Pulmonary artery endothelial cell (primary cell): ENCODE measurements around the gene SMAD2. TPM values are rescaled to one million over a fixed set of nuclear protein-coding genes. Genes with fewer than 3 reads are reported as not detected.
"Not testable (repeated sequence)": the region's sequence is repeated elsewhere in the genome, so short reads cannot be mapped to it uniquely, and the experiment has no call there.

Experiments used
- DNase-seq: peaks from one replicate; pipeline ENCODE4 v3.0.0-alpha.2; 2011; ENCODE audit warnings: low read depth, low spot score
- total RNA-seq: library from RNA; depleted of rRNA; stranded (reverse); fragments of >200 nt; gene quantifications from 2 replicates; pipeline ENCODE4 v1.2.3, GENCODE V29; 2014

Gene SMAD2
- total RNA-seq, 1 donor from 2014 or later = 109 TPM

DNA sequence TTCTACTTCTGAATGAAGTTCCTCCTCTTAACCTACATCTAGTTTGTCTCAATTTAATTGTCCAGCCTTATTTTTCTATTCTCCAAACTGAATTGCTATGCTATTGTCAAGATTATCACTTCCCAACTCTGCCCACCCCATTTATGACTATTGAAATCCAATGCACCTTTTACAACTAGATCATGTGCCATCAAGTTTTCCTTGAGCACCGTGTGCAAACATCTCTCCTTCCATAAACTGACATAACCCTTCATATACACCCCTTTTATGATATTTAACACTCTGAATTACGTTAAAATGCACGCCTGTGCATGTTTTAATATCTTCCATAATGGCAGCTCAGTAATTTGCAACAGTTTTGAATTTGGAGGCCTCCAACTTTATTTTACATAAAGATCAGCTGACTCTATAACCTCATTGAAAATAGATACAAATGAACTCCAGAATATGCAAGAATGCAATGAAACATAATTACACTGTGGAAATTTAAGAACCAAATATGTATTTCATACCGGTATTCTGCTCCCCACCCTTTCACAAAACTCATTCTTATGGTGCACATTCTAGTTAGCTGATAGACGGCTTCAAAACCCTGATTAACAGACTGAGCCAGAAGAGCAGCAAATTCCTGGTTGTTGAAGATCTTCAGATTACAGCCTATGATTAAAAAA, 85.5 kb downstream of the SMAD2 start:
- no peak for DNase-seq

DNA sequence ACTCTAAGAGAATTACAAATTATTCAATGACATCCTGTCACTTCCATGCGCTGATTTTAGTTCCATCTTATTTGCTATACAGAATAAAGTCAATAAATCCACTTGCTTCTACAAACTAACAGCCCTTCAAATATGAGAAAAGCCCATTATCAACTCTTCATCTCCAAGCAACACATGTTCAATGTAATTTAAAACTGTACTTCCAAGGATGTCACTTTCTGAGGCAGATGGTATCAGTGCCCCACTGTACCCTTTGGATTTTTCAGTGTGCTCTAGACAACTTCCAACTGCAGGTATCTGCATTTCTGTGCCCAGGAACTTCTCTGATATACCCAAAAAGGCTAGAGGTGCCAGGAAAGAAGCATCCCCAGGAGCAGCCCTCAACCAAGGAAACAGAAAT, 87.6 kb downstream of the SMAD2 start:
- no peak for DNase-seq

DNA sequence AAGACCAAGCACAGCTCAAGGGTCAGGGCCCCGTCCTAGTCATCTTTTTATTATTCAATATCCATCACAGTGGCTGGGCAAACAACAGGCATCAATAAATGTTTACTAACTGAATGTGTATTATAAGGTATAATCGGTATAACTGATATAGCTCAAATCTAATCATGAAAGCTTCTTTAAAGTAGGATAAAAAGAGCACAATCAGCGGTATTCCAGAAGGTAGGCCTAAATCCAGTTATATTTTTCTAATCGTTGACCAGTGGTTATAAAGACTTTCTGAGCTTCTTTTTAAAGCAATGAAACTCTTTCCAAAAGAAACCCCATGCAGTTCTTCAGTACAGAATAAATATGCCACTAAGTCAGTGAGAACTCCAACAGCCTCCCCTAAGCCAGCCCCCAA, 92.1 kb downstream of the SMAD2 start:
- no peak for DNase-seq

DNA sequence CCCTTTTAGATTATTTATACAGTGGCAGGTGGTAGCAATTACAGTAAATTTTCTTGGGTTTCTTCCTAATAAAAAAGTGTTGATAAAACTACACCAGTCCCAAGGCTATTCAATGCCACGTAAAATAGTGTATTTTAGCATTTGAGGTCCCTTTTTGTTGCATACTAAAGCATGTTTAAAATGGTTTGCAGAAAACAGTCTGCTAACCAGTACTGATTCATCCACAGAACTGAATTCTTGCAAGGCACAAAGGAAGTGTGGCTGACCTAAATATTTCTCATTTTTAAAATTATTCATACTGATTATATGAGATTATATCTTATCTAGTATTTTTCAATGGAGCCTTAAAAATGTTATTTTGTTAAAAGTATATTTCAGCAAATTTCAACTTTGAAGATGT, 98.1 kb downstream of the SMAD2 start:
- DNase-seq = no peak

DNA sequence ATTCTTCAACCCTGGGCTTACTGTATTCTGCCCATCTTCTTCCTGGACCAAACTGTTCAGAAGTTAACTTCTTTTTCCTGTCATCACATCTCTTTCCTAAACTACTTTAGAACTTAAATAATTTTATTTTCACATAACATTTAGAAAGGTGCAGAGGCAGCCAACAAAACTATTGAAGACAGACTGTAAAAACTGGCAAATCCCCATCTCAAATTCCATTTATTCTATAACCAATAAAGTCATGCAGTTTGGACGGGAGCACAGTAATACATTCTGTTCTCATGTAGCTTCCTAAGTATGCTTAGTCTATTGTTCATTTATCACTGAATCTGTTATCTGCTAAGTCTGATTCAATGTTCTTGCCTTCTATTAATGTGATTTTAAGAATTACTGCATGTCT, 99.1 kb downstream of the SMAD2 start:
- DNase-seq = no peak

DNA sequence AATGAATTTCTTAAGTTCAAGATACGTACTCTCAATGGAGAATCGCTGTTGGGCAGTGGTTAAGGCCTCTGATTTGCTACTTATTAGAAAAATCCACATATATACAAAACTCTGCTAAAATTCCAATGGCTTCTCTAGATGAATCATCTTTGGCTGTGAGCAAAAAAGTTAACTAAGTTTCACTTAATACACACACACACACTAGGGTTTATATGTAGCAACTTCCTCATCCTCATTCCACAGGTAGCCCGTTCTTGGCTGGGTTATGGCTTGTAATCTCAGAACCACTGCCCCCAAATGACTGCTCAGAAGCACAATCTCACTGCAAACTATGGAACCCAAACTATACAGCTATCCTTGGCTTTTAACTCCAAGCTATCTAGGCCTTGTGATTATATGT, 99.7 kb downstream of the SMAD2 start:
- DNase-seq = no peak

DNA sequence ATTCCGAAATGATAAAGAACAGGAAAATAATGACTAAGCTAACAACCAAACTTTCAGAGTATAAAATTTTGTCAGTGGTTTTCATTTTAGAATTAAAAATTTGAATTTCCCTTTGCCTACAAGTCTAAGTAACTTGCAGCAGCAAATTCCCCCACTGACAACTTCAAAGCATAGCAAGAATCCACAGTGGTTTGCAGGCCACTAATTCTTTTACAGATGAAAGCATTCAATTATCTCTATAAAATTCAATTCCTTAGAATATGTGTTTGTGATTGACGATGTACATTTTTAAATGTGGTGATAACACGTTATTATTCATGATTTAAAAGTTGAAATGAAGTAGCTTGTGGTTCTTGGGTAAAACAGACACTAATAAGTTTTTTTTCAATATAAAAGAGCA, 100.6 kb downstream of the SMAD2 start:
- no peak for DNase-seq

DNA sequence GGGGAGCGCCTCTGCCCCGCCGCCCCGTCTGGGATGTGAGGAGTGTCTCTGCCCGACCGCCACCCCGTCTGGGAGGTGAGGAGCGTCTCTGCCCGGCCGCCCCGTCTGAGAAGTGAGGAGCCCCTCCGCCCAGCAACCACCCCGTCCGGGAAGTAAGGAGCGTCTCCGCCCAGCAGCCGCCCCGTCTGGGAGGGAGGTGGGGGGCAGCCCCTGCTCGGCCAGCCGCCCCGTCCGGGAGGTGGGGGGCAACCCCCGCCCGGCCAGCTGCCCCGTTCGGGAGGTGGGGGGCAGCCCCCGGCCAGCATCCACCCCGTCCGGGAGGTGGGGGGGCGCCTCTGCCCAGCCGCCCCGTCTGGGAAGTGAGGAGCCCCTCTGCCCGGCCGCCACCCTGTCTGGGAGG, 102.4 kb downstream of the SMAD2 start:
- DNase-seq = not testable (repeated sequence)

DNA sequence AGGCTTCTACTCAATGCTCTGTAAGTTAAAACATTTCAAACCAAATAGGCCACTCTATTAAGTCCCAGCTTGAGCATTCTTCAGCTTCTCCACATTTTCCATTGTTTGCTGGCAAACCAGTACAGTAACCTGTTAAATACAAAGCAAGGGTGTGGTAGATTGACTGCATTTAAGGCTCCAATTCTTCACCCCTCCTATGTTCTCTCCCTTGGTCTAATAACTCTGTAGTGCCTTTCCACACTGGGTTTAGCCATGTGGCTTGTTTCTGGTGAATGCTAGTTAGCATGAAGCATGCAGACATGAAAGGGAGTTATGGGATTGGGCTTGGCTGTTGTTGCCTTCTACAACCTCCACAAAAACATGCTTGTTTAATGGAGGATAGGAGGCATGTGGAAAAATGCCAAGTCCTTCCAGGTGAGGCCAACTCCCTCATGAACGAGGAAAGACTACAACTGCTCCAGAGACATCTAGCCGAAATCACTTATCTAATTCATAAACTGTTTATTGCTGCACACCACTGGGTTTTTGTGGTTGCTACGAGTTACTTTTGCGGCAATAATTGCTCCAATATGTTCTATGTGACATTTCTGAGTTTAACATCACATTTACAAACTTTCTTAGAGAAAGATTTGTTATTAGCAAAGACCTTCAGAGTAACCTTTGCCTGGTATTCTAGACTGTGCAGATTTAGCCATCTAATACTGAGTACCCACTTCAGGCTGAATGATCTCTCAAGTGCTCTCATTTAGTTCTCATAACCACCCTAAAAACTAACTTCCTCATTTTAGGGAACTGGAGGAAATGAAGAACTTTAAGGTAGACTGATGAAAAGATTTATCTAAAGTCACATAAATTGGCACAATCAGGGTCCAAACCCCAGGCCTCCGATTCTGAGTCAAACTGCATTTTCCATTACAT, 104.0 kb downstream of the SMAD2 start:
- no peak for DNase-seq

DNA sequence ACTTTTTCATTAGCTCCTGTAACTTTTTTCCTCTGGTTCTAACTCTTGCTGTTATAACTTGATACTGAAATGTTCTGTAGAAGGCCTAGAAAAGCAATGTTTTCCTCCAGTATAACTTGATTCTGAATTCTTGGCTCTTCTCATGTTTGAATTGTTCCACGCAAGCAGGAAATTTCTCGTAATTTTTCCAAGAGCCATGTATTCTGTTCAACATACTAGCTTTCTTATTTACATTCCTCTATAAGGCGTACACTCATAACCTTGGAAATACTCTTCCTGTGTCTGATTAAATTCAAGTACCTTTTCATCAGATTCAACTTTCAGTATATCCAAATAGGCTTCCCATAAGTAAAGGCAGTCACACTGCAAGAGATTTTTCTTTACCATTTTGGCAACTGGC, 109.1 kb downstream of the SMAD2 start:
- no peak for DNase-seq

DNA sequence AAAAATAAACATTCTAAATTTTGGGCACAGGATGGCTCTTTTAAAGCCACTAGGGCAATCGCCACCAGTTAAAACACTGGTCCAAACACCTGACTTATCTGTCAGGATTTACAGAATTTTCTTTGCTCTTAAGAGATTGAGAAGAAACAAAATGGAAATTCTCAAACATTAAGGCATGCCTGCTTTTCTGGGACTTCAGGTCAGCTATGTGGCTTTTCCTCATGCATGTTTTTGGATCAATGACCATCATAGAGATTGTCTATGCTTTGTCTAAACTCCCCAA, 112.7 kb downstream of the SMAD2 start:
- no peak for DNase-seq

DNA sequence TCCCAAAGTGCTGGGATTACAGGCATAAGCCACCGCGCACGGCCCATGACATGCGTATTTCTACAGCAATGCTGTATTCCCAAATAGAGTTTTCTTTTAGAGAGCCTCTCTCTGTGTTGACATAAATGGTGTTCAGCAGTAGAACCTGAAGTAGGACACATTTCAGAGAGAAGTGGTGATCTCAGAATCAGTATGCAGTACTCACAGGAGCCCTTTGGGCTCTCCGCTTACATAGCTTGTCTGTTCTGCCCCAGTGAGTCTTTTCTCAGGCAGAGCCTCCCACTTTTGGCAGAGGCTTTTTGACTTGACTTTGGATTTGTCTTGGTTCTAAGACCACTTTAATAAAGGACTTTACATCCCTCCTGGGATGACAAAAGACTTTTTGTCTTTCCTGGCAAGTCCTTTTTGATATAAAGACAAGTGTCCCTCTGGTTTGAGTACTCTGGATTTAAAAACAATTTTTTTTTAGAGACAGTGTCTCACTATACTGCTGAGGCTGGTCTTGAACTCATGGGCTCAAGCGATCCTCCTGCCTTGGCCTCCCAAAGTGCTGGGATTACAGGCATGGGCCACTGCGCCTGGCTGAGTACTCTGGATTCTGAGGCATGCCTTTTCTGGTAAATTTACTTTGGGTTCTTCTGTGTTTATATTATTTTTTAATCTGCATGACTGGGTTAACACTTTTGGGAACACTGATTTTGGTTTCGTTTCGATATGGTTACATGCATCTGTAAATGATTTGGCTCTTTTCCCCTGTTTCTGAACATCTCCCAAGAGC, 113.3 kb downstream of the SMAD2 start:
- DNase-seq = no peak

DNA sequence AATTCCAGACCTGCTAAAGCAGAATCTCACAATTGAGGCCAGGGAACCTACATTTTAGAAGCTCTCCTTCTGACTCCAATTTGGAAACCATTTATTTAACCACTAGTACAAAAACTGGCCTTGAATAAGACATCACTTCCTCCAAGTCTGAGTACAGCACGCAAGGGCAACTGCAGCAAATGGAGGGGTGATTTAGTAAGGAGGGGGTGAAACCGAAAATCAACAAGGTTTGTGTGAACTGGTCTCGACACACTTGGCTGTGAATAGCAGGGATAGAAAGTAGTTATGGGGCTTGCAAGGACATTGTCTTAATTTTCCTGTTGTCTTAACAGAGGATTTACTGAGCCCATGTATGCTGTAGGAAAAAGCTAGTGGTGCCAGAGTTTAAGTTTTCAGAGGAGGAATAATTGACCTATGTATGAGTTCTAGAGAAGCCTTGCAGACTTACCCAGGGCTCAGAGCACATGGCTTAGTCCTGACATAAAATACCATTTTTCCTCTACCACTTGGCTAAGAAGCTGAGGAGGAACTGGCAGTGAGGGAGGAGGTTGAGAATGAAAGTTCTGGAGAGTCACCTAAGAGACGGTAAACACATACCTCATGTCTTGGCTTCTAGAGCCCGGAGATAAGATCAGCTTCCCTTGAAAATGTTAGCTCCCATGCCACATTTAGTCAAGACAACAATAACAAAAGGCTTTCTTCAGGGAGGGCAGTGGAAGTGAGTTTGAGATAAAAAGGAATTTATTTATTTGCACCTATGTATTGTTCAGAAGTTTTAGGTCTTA, 114.8 kb downstream of the SMAD2 start:
- no peak for DNase-seq

DNA sequence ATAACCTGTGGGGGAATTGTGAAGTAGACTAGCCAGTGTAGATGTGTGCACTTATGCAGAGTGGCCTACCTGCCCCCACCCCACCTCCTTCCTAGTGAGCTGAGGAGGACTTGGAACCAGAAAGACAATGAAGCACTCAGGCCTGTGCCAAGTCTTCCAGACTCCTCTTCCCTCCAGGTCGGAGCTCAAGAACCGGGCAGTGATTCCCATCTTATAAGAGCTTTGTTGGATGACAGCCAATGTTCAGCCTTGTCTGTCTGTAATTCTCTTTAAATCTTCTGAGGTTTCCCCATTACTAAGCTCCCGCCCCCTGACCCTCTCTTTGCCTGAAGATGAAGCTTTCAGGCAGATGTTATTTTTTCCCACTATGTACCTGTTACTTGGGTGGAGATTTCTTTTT, 121.0 kb downstream of the SMAD2 start:
- no peak for DNase-seq

DNA sequence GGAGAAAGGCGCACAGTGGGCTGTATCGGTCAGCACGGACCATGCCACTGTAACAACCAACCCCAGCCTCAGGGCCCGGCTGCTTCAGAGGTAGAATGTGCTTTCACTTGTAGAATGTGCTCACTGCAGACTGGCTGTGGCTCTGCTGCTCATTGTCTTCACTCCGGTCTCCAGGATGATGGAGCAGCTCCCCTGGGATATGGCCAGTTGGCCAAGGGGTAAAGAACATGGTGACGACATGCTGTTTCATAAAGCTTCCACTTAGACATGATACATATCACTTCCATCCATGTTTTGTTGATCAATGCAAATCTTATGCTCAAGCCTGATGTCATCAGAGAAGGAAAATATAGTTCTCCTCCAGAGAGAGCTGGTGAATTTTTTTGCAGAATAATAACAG, 127.7 kb downstream of the SMAD2 start:
- no peak for DNase-seq

DNA sequence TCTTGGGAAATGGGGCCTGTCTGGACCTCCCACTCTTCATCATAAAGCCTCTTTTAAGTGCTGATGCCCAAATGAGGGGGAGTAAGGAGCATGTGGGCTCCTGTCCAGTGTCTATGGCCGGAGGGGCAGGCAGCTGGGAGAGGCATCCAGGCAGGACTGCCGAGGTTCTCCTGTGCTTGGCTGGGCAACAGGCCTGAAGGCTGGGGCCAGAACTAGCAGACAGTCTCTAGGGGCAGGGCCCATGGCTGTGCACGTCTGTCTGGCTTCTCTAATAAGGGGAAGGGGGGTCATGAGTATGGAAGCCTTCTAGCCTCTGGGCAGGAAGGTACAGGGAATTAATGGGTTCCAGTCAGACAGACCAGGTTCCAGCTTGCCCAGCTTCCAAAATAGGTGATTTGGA, 128.6 kb downstream of the SMAD2 start:
- DNase-seq = no peak

DNA sequence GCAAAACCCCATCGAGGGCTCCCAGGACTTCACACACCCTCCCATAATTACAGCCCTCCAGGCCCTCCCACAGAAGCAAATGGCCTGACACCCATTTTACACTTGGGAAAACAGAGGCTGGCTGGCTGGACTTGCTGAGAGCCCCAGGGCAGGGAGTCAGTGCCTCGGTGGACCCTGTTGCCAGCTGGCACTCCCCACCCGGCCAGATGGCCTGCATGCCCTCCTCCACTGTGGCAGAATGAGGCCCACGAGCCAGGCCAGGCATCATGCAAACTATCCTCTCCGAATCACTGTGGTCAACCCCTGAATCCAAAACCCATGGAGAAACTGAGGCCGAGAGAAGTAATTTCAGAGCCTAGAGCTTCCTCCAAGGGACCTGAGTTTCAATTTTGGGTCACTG, 129.7 kb downstream of the SMAD2 start:
- no peak for DNase-seq

DNA sequence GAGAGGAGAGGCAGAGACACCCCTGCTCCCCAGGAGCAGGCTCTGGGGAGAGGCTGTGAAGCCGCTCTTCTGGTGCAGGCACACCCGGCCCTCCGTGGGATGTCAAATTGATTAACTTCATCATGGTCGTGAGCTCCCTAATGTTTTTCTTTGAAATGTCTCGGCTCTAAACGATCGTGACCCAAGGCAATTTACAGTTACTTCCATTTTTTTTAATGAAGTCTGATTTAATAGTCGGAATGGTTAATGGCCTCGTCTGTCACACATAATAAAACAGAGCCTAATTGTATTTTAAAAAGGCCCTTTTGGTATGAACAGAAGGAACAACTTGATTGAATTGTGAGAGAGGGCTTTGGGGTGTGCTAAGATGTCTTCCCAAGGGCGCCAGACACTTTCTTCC, 130.2 kb downstream of the SMAD2 start:
- DNase-seq = no peak

DNA sequence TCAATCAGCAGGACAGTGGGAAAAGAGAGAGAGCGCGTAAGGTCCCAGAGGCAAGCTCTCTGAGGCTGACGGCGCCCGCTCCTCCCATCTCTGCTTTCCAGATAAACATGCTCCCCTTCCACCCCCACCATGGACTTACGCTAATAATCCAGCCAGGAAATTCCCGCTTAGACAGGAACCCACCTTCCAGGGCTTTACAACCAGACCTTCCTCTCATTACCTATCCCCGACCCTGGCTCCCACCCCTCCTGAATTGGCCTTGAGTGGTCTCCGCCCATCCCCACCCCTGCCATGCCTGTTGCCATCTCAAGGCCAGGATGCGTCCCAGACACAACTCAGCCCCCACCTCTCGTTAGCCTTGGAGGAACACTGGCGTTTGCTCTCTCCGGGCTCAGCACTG, 131.1 kb downstream of the SMAD2 start:
- DNase-seq = no peak

DNA sequence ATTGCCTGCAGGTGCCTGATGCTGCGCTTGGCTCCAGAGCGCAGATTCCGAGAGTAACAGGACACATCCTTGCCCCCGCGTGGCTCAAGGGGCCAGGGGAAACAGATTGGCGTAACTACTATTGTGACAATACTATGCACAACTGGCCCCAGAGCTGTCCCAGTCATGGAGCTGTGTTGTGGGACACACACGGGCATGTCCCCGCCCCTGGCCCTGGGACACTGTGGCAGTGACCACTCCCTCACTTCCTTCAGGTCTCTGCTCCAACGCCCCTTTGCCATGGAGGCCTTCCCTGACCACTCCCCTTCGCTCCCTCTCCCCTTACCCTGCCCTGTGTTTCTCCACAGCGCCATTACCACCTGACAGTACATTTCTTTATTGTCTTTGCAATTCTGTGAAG, 132.1 kb downstream of the SMAD2 start:
- DNase-seq = no peak

DNA sequence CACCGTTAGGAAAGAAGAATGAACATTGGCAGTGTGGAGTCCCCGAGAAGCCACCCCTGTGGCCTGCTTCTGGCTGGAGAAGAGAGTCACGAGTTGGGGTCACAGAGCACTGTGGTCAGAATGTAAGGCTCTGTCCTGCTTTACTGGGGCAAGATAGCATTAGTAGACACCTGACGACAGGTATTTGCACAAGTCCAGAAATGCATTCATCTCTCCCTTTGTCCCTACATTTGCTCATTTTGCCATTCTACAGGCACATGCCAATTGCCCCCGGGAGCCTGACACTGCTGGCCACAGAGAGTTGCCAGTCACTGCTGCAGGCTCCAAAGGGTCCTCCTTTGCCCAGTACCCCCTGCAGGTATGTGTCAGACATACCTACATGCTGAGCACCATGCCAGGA, 133.3 kb downstream of the SMAD2 start:
- DNase-seq = no peak

DNA sequence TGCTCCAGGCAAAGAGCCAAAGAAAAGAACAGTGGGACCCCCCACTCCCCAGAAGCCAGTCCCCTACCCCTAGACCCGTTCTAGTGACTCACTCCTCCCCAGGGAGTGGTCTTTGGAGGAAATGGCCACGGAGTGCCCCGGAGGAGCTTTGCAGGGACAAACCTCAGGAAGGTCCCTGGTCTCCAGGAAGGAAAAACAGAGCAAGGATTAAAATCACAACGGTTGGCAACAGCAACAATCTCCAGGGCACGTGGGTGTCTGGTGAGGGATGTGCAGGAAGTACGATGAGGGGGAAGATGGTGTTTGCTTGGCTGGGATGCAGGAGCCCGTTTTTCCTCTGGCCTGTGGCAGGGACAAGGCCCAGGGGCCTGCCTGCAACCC, 135.0 kb downstream of the SMAD2 start:
- no peak for DNase-seq
